Vagina (tissue), 2 donors: Measurements from ENCODE around the gene IL1RAPL2. TPM values are rescaled to one million over a fixed set of nuclear protein-coding genes. Genes with fewer than 3 reads are reported as not detected.

Experiments
- DNase-seq, 2 donors: peaks; one replicate each; pipeline ENCODE4 v3.0.0-alpha.2; 2017; ENCODE audit errors: extremely low spot score in 2 of 2
- H3K27ac ChIP-seq: fragments of 200-600 bp; sonication (generic); one replicate; pipeline ENCODE4 v1.5.1; 2019
- H3K27me3 ChIP-seq: fragments of 200-600 bp; sonication (generic); one replicate; pipeline ENCODE4 v1.5.1; 2019
- H3K36me3 ChIP-seq, 2 donors: fragments of 200-600 bp; sonication (generic); one replicate each; pipeline ENCODE4 v1.5.1; 2017 to 2019
- H3K4me1 ChIP-seq: fragments of 200-600 bp; sonication (generic); one replicate; pipeline ENCODE4 v1.5.1; 2019
- H3K4me3 ChIP-seq, 2 donors: fragments of 200-600 bp; sonication (generic); 1 replicate in 1 of 2; 2 replicates in 1 of 2; pipeline ENCODE4 v1.5.1; 2016 to 2019
- H3K9me3 ChIP-seq: fragments of 200-600 bp; sonication (generic); one replicate; pipeline ENCODE4 v1.5.1; 2019
- CTCF ChIP-seq, 3 experiments: fragments of 450-650 bp in 2 of 3; fragments of 200-600 bp in 1 of 3; sonication (generic) in 1 of 3; IDR thresholded peaks; one replicate each; pipeline ENCODE4 v1.5.1; 2017 to 2019; ENCODE audit warnings: antibody characterized with exemption in 3 of 3, mild to moderate bottlenecking in 2 of 3, moderate library complexity in 2 of 3
- POLR2A ChIP-seq, 2 donors: fragments of 450-650 bp; IDR thresholded peaks; one replicate each; pipeline ENCODE4 v1.6.1; 2017; ENCODE audit warnings: antibody characterized with exemption in 2 of 2, mild to moderate bottlenecking in 2 of 2, moderate library complexity in 2 of 2
- POLR2AphosphoS5 ChIP-seq, 2 donors: sonication (generic); formaldehyde crosslinking; IDR thresholded peaks; one replicate each; pipeline ENCODE4 v1.9.0; 2017; ENCODE audit warnings: antibody characterized with exemption in 2 of 2, mild to moderate bottlenecking in 2 of 2, low read depth in 1 of 2; ENCODE audit not compliant: insufficient read depth in 1 of 2
- intact Hi-C: fragments of 100-400 bp; cut with DNase I; formaldehyde crosslinking; loops from one replicate; pipeline ENCODE4 v1.15.1; 2023
- total RNA-seq: library from RNA; depleted of rRNA; stranded (reverse); fragments of >200 nt; gene quantifications from one replicate; pipeline ENCODE4 v1.2.3, GENCODE V29; 2016

The IL1RAPL2 gene
- total RNA-seq, 1 donor from 2014 or later: 0.25 TPM

- H3K4me1 ChIP-seq: no peaks in the 10 kb centered on the region
- no peak for DNase-seq
Measured at GRCh38 chrX:105052926-105053325, 486.9 kb downstream of the IL1RAPL2 start.

GRCh38 chrX:105063743-105064142, 497.7 kb downstream of the IL1RAPL2 start:
- DNase-seq: no peak

More at GRCh38 chrX:105052926-105053325, 486.9 kb downstream of the IL1RAPL2 start:
- intact Hi-C loops: no loop called here
- no peaks in the 10 kb centered on the region for H3K36me3 ChIP-seq
- no peaks in the 10 kb centered on the region for H3K9me3 ChIP-seq
- no peak overlapping the region for H3K27ac ChIP-seq
- TF ChIP-seq POLR2A (IDR thresholded peaks at IDR 0.05) (no peak), POLR2AphosphoS5 (IDR thresholded peaks at IDR 0.05; ENCODE audit: insufficient read depth in 1 of 2, low read depth in 1 of 2) (no peak), CTCF (IDR thresholded peaks at IDR 0.05) (no peak)
- no peaks in the 10 kb centered on the region for H3K27me3 ChIP-seq
- no peak overlapping the region for H3K4me3 ChIP-seq

GRCh38 chrX:105098201-105098600, 532.2 kb downstream of the IL1RAPL2 start:
- Histone ChIP-seq H3K9me3 (no peaks in the 10 kb centered on the region), H3K27me3 (no peaks in the 10 kb centered on the region)
- no peak for DNase-seq

More at GRCh38 chrX:105063743-105064142, 497.7 kb downstream of the IL1RAPL2 start:
- Histone ChIP-seq H3K27ac (no peak overlapping the region), H3K27me3 (no peaks in the 10 kb centered on the region), H3K9me3 (no peaks in the 10 kb centered on the region), H3K36me3 (no peaks in the 10 kb centered on the region), H3K4me3 (no peak overlapping the region), H3K4me1 (no peaks in the 10 kb centered on the region)
- intact Hi-C loops: no loop called here
- TF ChIP-seq POLR2A (IDR thresholded peaks at IDR 0.05) (no peak), CTCF (IDR thresholded peaks at IDR 0.05) (no peak), POLR2AphosphoS5 (IDR thresholded peaks at IDR 0.05; ENCODE audit: insufficient read depth in 1 of 2, low read depth in 1 of 2) (no peak)

GRCh38 chrX:105098812-105099211, 532.8 kb downstream of the IL1RAPL2 start:
- no peak for TF ChIP-seq POLR2AphosphoS5 (IDR thresholded peaks at IDR 0.05; ENCODE audit: insufficient read depth in 1 of 2, low read depth in 1 of 2)
- no peak for TF ChIP-seq CTCF (IDR thresholded peaks at IDR 0.05)
- no peak for TF ChIP-seq POLR2A (IDR thresholded peaks at IDR 0.05)
- no peaks in the 10 kb centered on the region for H3K4me1 ChIP-seq
- H3K4me3 ChIP-seq: no peak overlapping the region
- no peak for DNase-seq
- H3K27ac ChIP-seq: no peak overlapping the region
- no peaks in the 10 kb centered on the region for H3K9me3 ChIP-seq
- no peaks in the 10 kb centered on the region for H3K27me3 ChIP-seq
- no peaks in the 10 kb centered on the region for H3K36me3 ChIP-seq
- intact Hi-C loops: no loop called here

More at GRCh38 chrX:105098201-105098600, 532.2 kb downstream of the IL1RAPL2 start:
- Histone ChIP-seq H3K4me1 (no peaks in the 10 kb centered on the region), H3K4me3 (no peak overlapping the region), H3K36me3 (no peaks in the 10 kb centered on the region), H3K27ac (no peak overlapping the region)
- intact Hi-C loops: no loop called here
- TF ChIP-seq POLR2A (IDR thresholded peaks at IDR 0.05) (no peak), CTCF (IDR thresholded peaks at IDR 0.05) (no peak), POLR2AphosphoS5 (IDR thresholded peaks at IDR 0.05; ENCODE audit: insufficient read depth in 1 of 2, low read depth in 1 of 2) (no peak)

- no peaks in the 10 kb centered on the region for H3K9me3 ChIP-seq
Measured at GRCh38 chrX:105101378-105101777, 535.4 kb downstream of the IL1RAPL2 start.

More at GRCh38 chrX:105101378-105101777, 535.4 kb downstream of the IL1RAPL2 start:
- Histone ChIP-seq H3K36me3 (no peaks in the 10 kb centered on the region), H3K4me3 (no peak overlapping the region), H3K4me1 (no peaks in the 10 kb centered on the region), H3K27me3 (no peaks in the 10 kb centered on the region), H3K27ac (no peak overlapping the region)
- DNase-seq: no peak
- intact Hi-C loops: no loop called here
- TF ChIP-seq CTCF (IDR thresholded peaks at IDR 0.05) (no peak), POLR2A (IDR thresholded peaks at IDR 0.05) (no peak), POLR2AphosphoS5 (IDR thresholded peaks at IDR 0.05; ENCODE audit: insufficient read depth in 1 of 2, low read depth in 1 of 2) (no peak)
